D721Med (cell line): ENCODE measurements around the gene PHKA2.

ENCODE experiments used
- DNase-seq: peaks from one replicate; pipeline ENCODE4 v3.0.0; 2011; ENCODE audit warnings: low spot score; ENCODE audit not compliant: insufficient read length
- FAIRE-seq: peaks from 2 replicates; lab custom pipeline; 2011; peaks lifted over from hg19 to GRCh38; lab: Jason Lieb, UNC
- CTCF ChIP-seq: IDR thresholded peaks from 2 replicates; pipeline ENCODE4 v1.5.1; 2012; ENCODE audit warnings: mild to moderate bottlenecking, control low read depth; ENCODE audit not compliant: insufficient read depth; ENCODE audit errors: missing control alignments

The PHKA2 gene

GRCh38 chrX:18920566-18920965 lies 63.3 kb downstream of the PHKA2 start:
- DNase-seq: no peak
- FAIRE-seq: no peak
- no peak for TF ChIP-seq CTCF

- FAIRE-seq: no peak
- no peak for DNase-seq
- TF ChIP-seq CTCF: no peak
Measured at GRCh38 chrX:18920079-18920478, 63.8 kb downstream of the PHKA2 start.

GRCh38 chrX:18917831-18918230 lies 66.1 kb downstream of the PHKA2 start:
- no peak for TF ChIP-seq CTCF
- no peak for FAIRE-seq
- no peak for DNase-seq

- DNase-seq (no peak), FAIRE-seq (no peak)
- TF ChIP-seq CTCF: no peak
Measured at GRCh38 chrX:18906286-18906685, 77.6 kb downstream of the PHKA2 start.

GRCh38 chrX:18900401-18900976 lies 83.4 kb downstream of the PHKA2 start:
- no peak for FAIRE-seq
- TF ChIP-seq CTCF: no peak
- DNase-seq: no peak

- FAIRE-seq (peak; percentile 21), DNase-seq (peak; percentile 42)
- TF ChIP-seq CTCF: peak; percentile 45
Measured at GRCh38 chrX:18899796-18900380, 84.0 kb downstream of the PHKA2 start.

GRCh38 chrX:18898492-18898891 lies 85.4 kb downstream of the PHKA2 start:
- no peak for TF ChIP-seq CTCF
- FAIRE-seq: no peak
- DNase-seq: no peak
